Measurements from ENCODE around the gene COL9A3. TPM values are rescaled to one million over a fixed set of nuclear protein-coding genes. Genes with fewer than 3 reads are reported as not detected.

COL9A3 gene
- total RNA-seq, 1 donor from 2014 or later = 1.1 TPM

GRCh38 chr20:62791301-62792181 is 25.3 kb upstream of the COL9A3 start:
- TF ChIP-seq CTCF (IDR thresholded peaks at IDR 0.05) = peak; percentile 83
- Histone ChIP-seq H3K9me3 (no peaks in the 10 kb centered on the region), H3K27me3 (no peaks in the 10 kb centered on the region), H3K36me3 (no peaks in the 10 kb centered on the region), H3K4me1 (peaks cover 11% of the 10 kb centered on the region), H3K4me3 (no peak overlapping the region), H3K27ac (no peak overlapping the region)
- DNase-seq (peak; percentile 79), ATAC-seq (peak; percentile 30)
- intact Hi-C loops (cut with DNase I) = no loop called here

DNA sequence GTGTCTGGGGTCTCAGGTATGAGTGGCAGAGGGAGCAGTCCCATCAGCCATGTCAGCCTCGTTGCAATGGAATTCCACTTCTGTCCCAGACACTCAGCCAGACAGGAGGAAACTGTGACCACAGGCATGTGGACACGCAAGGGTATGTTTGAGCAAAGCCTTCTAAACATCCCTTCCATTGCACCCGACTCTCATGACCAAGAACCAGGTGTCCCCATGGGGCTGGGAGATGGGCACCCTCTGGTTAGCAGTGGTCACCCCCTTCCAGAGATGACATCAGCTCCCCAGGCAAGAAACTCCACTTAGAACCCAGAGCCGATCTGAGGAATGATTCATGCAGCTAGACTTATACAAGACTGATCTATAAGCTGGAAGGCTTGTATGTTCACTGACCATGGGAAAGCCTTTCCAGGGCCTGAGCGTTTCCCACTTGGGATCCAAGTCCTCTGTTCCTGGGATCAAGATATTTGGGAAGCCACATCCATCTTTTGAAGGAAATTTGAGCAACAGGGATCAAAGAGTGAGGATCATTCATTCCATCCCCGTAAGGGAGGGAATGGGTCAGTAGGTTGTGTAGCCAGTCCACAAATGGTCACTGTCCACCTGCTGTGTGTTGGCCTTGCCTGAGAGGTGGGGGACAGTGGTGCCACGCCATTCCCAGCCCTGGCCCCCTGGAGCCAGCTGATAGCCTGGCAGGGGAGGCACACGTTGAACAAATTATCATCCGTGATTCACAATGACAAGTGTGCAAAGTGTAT is 24.5 kb upstream of the COL9A3 start:
- Histone ChIP-seq H3K27me3 (no peaks in the 10 kb centered on the region), H3K9me3 (no peaks in the 10 kb centered on the region), H3K36me3 (no peaks in the 10 kb centered on the region), H3K27ac (no peak overlapping the region), H3K4me3 (no peak overlapping the region), H3K4me1 (peaks cover 16% of the 10 kb centered on the region)
- no peak for DNase-seq
- no peak for ATAC-seq
- TF ChIP-seq CTCF (IDR thresholded peaks at IDR 0.05) = no peak
- intact Hi-C loops (cut with DNase I) = no loop called here

GRCh38 chr20:62792940-62793756 is 23.7 kb upstream of the COL9A3 start:
- peak overlapping the region; percentile 49 for H3K4me3 ChIP-seq
- H3K4me1 ChIP-seq = peaks cover 17% of the 10 kb centered on the region
- intact Hi-C loops (cut with DNase I) = no loop called here
- H3K9me3 ChIP-seq = no peaks in the 10 kb centered on the region
- DNase-seq (no peak), ATAC-seq (no peak)
- H3K36me3 ChIP-seq = no peaks in the 10 kb centered on the region
- no peak for TF ChIP-seq CTCF (IDR thresholded peaks at IDR 0.05)
- no peaks in the 10 kb centered on the region for H3K27me3 ChIP-seq
- H3K27ac ChIP-seq = peak overlapping the region; percentile 94

DNA sequence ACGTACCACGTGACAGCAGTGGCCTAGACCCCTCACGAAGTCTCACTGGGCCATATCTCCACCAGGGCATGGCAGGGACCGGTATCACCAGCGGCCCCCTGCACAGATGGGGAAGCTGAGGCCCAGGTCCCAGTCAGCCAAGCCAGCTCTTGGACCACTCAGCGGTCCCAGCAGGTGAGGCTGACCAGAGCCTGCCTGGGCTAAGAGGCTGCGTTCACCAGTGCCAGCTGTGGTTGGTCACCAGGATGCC is 23.2 kb upstream of the COL9A3 start:
- no peak for TF ChIP-seq CTCF (IDR thresholded peaks at IDR 0.05)
- ATAC-seq = no peak
- peak overlapping the region; percentile 49 for H3K4me3 ChIP-seq
- peak overlapping the region; percentile 94 for H3K27ac ChIP-seq
- H3K4me1 ChIP-seq = peaks cover 17% of the 10 kb centered on the region
- no peaks in the 10 kb centered on the region for H3K9me3 ChIP-seq
- peaks cover 1% of the 10 kb centered on the region for H3K36me3 ChIP-seq
- H3K27me3 ChIP-seq = no peaks in the 10 kb centered on the region
- intact Hi-C loops (cut with DNase I) = no loop called here
- DNase-seq = no peak

DNA sequence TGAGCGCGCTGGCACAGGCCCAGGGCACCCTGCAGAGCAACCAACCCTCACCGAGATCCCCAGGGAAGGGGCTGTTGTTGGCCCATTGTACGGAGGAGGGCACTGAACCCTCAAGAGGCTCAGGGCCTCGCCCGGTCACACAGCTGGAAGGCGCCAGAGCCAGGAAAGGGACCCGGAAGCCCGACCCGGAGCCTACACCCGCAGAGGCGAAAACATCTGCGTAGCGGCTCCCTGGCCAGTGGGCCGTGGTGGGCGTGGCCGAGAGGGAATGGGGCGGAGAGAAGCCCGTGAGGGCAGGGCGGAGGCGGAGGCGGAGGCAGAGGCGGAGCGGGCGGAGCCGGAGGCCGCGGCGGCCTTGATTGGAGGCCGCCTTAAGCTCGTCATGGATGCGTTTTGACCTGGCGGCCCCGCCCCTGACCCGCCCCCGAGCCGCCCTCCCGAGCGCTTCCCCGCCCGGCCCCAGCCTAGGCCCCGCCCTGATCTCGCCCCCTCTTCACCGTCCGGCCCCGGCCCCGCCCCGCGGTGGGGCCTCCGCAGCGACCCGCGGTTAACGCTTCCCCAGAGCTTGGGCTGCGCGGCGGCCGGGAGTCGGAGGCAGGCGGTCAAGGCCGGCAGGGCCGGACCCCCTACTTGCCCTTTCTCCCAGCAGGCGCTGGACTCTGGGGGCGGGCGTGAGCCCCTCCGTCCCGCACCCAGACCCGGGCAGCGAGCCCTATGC is 22.7 kb upstream of the COL9A3 start:
- peak overlapping the region; percentile 70 for H3K4me3 ChIP-seq
- no peaks in the 10 kb centered on the region for H3K27me3 ChIP-seq
- peak; percentile 99 for DNase-seq
- H3K9me3 ChIP-seq = no peaks in the 10 kb centered on the region
- ATAC-seq = peak; percentile 93
- peaks cover 6% of the 10 kb centered on the region for H3K36me3 ChIP-seq
- H3K4me1 ChIP-seq = peaks cover 17% of the 10 kb centered on the region
- H3K27ac ChIP-seq = peak overlapping the region; percentile 94
- intact Hi-C loops (cut with DNase I) = no loop called here
- TF ChIP-seq CTCF (IDR thresholded peaks at IDR 0.05) = no peak
